Colonic mucosa (tissue), 4 donors: ENCODE measurements around the gene PRKCE. TPM values are rescaled to one million over a fixed set of nuclear protein-coding genes. Genes with fewer than 3 reads are reported as not detected.

Experiments used
- DNase-seq: peaks from one replicate; pipeline ENCODE4 v3.0.0-alpha.2; 2020
- H3K27ac ChIP-seq: fragments of 200-600 bp; one replicate; pipeline ENCODE4 v1.8.0; 2021
- H3K27me3 ChIP-seq: fragments of 200-600 bp; one replicate; pipeline ENCODE4 v1.8.0; 2021
- H3K36me3 ChIP-seq: fragments of 200-600 bp; one replicate; pipeline ENCODE4 v1.8.0; 2021
- H3K4me1 ChIP-seq: fragments of 200-600 bp; one replicate; pipeline ENCODE4 v1.8.0; 2021; ENCODE audit warnings: mild to moderate bottlenecking
- H3K4me3 ChIP-seq: fragments of 200-600 bp; one replicate; pipeline ENCODE4 v1.8.0; 2021
- H3K9ac ChIP-seq, 2 donors: one replicate each; pipeline ENCODE4 v1.7.0; 2013; ENCODE audit warnings: control low read depth in 2 of 2, low read depth in 2 of 2, low read length in 2 of 2
- H3K9me3 ChIP-seq: fragments of 200-600 bp; one replicate; pipeline ENCODE4 v1.8.0; 2021
- intact Hi-C: fragments of 100-400 bp; cut with DNase I; formaldehyde crosslinking; loops from one replicate; pipeline ENCODE4 v1.14.1; 2022
- total RNA-seq, 2 donors: library from RNA; stranded (reverse); fragmentation: NEBNext Ultra II Directional in 1 of 2; extraction: Animal tissue kit (Norgen Biotek cat#: 25700) in 1 of 2; gene quantifications; one replicate each; pipeline ENCODE4 v1.2.1, GENCODE V29; 2021
- TF ChIP-seq, protein P1 (sequence below): fragments of 200-600 bp; IDR thresholded peaks from one replicate; pipeline ENCODE4 v1.8.0; 2022; ENCODE audit warnings: antibody characterized with exemption, mild to moderate bottlenecking
- donor health status: healthy.
- donor health status: DM: no; HTN: no; CAD: no.
- donor health status: DM: no; HTN: no; CAD: no.

Gene PRKCE
- total RNA-seq, 2 donors from 2014 or later, result 17.5 to 25.8 TPM

DNA sequence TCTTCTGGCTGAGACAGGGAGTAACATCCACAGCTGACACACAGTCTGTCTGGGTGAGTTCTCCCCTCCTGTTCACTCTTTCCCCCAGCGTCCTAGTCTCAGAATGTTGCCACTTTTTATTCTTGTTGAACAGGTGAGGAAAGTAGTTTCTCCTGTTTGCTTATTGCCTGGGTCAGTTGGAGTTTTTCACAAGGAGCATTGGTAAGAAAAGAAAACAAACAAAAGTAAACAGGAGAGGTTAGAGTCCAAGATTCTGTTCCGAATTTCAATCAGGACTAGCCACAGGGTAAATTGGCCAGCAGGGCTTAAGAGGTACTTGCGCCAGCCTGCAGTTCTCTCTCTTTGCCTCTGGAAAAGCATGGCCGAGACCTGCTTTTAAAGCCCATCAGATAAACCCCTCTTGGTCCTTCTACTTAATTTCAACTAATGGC, 390.7 kb downstream of the PRKCE start:
- H3K27me3 ChIP-seq, result no peaks in the 10 kb centered on the region
- intact Hi-C loops, result no loop called here
- DNase-seq, result no peak
- H3K9ac ChIP-seq, result no peak overlapping the region
- TF ChIP-seq, protein P1, sequence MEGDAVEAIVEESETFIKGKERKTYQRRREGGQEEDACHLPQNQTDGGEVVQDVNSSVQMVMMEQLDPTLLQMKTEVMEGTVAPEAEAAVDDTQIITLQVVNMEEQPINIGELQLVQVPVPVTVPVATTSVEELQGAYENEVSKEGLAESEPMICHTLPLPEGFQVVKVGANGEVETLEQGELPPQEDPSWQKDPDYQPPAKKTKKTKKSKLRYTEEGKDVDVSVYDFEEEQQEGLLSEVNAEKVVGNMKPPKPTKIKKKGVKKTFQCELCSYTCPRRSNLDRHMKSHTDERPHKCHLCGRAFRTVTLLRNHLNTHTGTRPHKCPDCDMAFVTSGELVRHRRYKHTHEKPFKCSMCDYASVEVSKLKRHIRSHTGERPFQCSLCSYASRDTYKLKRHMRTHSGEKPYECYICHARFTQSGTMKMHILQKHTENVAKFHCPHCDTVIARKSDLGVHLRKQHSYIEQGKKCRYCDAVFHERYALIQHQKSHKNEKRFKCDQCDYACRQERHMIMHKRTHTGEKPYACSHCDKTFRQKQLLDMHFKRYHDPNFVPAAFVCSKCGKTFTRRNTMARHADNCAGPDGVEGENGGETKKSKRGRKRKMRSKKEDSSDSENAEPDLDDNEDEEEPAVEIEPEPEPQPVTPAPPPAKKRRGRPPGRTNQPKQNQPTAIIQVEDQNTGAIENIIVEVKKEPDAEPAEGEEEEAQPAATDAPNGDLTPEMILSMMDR, result no peak
- no peaks in the 10 kb centered on the region for H3K36me3 ChIP-seq
- no peaks in the 10 kb centered on the region for H3K9me3 ChIP-seq
- no peak overlapping the region for H3K27ac ChIP-seq
- peaks cover 4% of the 10 kb centered on the region for H3K4me1 ChIP-seq
- no peak overlapping the region for H3K4me3 ChIP-seq

DNA sequence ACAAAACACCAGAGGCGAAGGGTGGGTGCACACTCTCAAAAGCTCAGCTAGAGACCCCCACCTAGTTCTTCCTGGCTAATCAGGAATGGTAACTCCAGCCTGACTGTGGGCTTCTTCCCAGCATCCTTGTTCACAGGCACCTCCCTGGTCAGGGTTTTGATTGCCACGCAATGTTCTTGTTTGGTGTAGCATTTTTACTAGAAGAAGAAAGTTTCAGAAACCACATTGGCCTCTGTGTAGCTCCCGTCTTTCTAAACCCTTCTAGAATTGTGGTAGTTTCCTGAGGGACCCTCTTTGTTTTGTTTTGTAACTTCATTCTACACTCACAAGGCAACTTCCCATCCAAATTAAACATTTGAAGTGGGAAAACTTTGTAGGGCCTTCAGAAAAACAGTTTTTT, 391.2 kb downstream of the PRKCE start:
- H3K27ac ChIP-seq, result no peak overlapping the region
- no peaks in the 10 kb centered on the region for H3K9me3 ChIP-seq
- H3K9ac ChIP-seq, result no peak overlapping the region

DNA sequence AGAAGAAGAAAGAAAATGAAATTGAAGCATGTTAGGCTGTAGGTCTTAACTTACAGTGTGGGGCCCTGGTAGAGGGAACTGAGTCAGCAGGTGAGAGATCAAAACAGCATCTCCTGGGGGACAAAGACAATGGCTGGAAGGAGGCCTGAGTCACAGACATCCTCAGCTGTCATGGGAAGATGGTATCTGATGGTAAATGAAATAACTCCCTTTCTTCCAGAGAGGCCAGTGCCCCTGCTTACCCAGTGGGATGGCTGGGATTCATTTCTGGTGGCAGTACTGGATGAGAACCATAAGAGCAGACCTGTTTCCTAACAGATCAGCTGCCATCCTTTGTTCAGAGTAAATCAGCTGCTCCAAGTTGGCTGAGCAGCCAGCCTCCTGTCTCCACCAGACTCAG, 394.4 kb downstream of the PRKCE start:
- no peaks in the 10 kb centered on the region for H3K9me3 ChIP-seq
- H3K9ac ChIP-seq, result no peak overlapping the region
- H3K4me1 ChIP-seq, result no peaks in the 10 kb centered on the region
- no peaks in the 10 kb centered on the region for H3K36me3 ChIP-seq
- TF ChIP-seq, protein P1, result no peak
- no peak overlapping the region for H3K27ac ChIP-seq
- DNase-seq, result no peak
- no peak overlapping the region for H3K4me3 ChIP-seq
- intact Hi-C loops, result no loop called here
- H3K27me3 ChIP-seq, result no peaks in the 10 kb centered on the region

More for the DNA sequence above, 391.2 kb downstream of the PRKCE start:
- Histone ChIP-seq H3K4me3 (no peak overlapping the region), H3K4me1 (peaks cover 4% of the 10 kb centered on the region), H3K36me3 (no peaks in the 10 kb centered on the region), H3K27me3 (no peaks in the 10 kb centered on the region)
- no peak for DNase-seq
- TF ChIP-seq, protein P1, result no peak
- intact Hi-C loops, result no loop called here

DNA sequence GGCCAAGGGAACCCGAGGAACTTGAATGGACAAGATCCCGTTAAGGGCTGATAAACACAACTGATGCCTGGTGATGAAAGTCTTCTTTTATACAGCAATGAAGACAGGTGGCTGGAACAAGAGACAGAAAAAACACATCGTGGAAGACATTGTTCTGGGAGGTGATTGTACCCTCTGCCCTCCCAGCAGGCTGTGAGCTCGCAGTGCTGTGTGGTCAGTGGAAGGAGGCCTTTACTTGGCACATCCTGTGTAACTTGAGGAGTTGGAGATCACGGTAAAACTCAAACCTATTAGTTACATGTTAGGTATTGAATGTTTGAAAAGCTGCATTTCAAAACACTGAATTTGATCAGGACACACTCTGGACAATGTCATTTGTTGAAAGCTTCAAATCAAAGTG, 395.8 kb downstream of the PRKCE start:
- TF ChIP-seq, protein P1, result no peak
- no peak overlapping the region for H3K27ac ChIP-seq
- no peak overlapping the region for H3K4me3 ChIP-seq

DNA sequence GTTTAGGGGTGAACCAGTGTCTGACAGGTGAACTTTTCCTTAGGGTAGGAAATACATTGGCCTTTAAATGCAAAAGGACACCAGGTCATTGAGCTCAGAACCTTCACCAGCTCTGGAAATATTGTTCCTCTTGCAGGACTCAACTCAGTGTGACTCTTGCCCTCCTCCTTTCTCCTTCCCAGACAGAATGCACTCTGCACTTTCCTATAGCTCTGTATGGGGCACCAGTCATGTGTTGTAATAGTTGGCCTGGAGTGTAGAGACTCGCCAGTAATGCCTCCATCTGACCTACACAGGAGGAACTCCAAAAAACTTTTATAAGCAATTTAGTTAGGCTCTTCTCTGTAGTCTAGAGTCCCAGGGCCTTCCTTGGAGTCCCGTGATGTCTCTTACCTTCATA, 397.2 kb downstream of the PRKCE start:
- Histone ChIP-seq H3K4me3 (no peak overlapping the region), H3K9ac (no peak overlapping the region), H3K36me3 (no peaks in the 10 kb centered on the region), H3K4me1 (no peaks in the 10 kb centered on the region), H3K27me3 (no peaks in the 10 kb centered on the region), H3K9me3 (no peaks in the 10 kb centered on the region), H3K27ac (no peak overlapping the region)
- TF ChIP-seq, protein P1, result no peak
- intact Hi-C loops, result no loop called here
- DNase-seq, result no peak

More for the DNA sequence above, 395.8 kb downstream of the PRKCE start:
- Histone ChIP-seq H3K4me1 (no peaks in the 10 kb centered on the region), H3K9ac (no peak overlapping the region), H3K36me3 (no peaks in the 10 kb centered on the region), H3K9me3 (no peaks in the 10 kb centered on the region), H3K27me3 (no peaks in the 10 kb centered on the region)
- intact Hi-C loops, result no loop called here
- no peak for DNase-seq
